AG04450 (cell line): ENCODE data around the gene AURKA. TPM values are rescaled to one million over a fixed set of nuclear protein-coding genes. Genes with fewer than 3 reads are reported as not detected.

Experiments
- CTCF ChIA-PET: fragments of 300-600, 350-600 bp; formaldehyde crosslinking; extraction: SDS; loops from one replicate; lab custom pipeline; 2022; ENCODE audit warnings: antibody characterized with exemption, inconsistent platforms; lab: Charles Lee
- POLR2A ChIA-PET: fragments of 350-600 bp; formaldehyde crosslinking; extraction: SDS; loops from one replicate; lab custom pipeline; 2021; ENCODE audit warnings: antibody characterized with exemption, inconsistent platforms; lab: Yijun Ruan, JAX
- DNase-seq: peaks from one replicate; pipeline ENCODE4 v3.0.0-alpha.2; 2011; ENCODE audit warnings: low read depth, low spot score
- H3K27ac ChIP-seq: one replicate; pipeline ENCODE4 v1.5.1; 2012; ENCODE audit warnings: low read depth, low read length, control low read depth
- H3K27me3 ChIP-seq: one replicate; pipeline ENCODE4 v1.6.0; 2012; ENCODE audit warnings: low read length; ENCODE audit not compliant: control insufficient read depth, insufficient read depth
- H3K4me3 ChIP-seq: 2 replicates; pipeline ENCODE4 v1.5.1; 2011; ENCODE audit warnings: mild to moderate bottlenecking, low read depth, low read length, control low read depth
- H3K9me3 ChIP-seq: 2 replicates; pipeline ENCODE4 v1.5.1; 2012; ENCODE audit warnings: low read length; ENCODE audit not compliant: control insufficient read depth, insufficient read depth
- CTCF ChIP-seq: IDR thresholded peaks from 2 replicates; pipeline ENCODE4 v1.5.1; 2011; ENCODE audit warnings: low read depth, low read length, control low read depth, inconsistent platforms
- polyA minus RNA-seq: library from RNA; depleted of rRNA, polyadenylated mRNA; stranded (reverse); fragments of >200 nt; gene quantifications from 2 replicates; pipeline ENCODE4 v1.2.3, GENCODE V29; 2011; rRNA and poly(A)+ RNA removed
- polyA plus RNA-seq: library from polyadenylated mRNA; depleted of rRNA; stranded (reverse); fragments of >200 nt; gene quantifications from 2 replicates; pipeline ENCODE4 v1.2.3, GENCODE V29; 2011; rRNA removed

Gene AURKA
- polyA plus RNA-seq (28.5 and 31.0 TPM in 2 replicates), polyA minus RNA-seq (23.4 and 24.1 TPM in 2 replicates)

DNA sequence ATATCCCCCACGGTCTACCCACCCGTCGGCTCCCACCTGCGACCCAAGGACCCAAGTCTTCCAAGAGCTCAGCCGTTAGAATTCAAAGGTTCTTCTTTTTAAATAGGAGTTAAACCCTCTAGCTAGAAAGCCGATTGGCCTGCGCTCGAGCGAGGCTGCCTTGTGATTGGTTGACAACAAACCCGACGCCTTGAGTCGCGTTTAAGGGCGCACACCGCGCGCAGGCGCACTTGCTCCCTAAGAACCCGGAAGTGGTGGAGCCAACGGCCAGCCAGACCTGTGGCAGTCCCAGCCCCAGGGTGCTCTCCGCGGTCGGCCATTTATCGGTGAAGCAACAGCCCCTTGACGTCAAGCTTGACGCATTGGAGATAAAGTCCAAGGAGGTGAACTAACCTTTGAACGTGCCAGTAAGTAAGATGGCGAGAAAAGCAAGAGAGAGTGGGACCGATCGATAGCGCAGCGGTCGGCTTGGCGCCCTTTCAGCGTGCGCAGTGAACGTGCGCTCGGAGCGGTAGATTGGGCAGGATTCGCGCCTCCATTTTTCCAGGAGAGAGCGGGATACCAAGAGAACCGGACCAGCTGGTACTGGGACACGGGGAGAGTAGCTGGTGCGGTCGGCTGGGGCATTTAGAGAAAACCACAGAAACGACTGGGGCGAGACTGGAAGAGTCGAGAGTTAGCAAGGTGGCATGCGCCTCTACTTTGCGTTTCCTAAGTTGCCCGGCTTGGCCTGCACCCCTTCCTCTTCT lies at the start of gene AURKA, which contains the start of gene CSTF1:
AURKA (minus strand) TSS at position 84 of the 749 bp plus-strand sequence. CDS start 4,018 bp downstream, outside the sequence.
CSTF1 (plus strand) TSS at position 514 of the 749 bp plus-strand sequence. CDS start 2,908 bp downstream, outside the sequence.
- CTCF ChIA-PET: interaction anchor here (0.6 to 1.8 kb wide), 3 partner anchors 14 to 78 kb away, joined by 3 to 6 read pairs (median 3); no protein-coding TSS in a partner anchor
- POLR2A ChIA-PET: interaction anchor here (0.6 to 2.2 kb wide), 16 partner anchors 11 to 76 kb away, joined by 3 to 13 read pairs (median 4); partner anchors contain the start of genes CASS4, FAM210B and RTF2
- TF ChIP-seq CTCF: no peak

DNA sequence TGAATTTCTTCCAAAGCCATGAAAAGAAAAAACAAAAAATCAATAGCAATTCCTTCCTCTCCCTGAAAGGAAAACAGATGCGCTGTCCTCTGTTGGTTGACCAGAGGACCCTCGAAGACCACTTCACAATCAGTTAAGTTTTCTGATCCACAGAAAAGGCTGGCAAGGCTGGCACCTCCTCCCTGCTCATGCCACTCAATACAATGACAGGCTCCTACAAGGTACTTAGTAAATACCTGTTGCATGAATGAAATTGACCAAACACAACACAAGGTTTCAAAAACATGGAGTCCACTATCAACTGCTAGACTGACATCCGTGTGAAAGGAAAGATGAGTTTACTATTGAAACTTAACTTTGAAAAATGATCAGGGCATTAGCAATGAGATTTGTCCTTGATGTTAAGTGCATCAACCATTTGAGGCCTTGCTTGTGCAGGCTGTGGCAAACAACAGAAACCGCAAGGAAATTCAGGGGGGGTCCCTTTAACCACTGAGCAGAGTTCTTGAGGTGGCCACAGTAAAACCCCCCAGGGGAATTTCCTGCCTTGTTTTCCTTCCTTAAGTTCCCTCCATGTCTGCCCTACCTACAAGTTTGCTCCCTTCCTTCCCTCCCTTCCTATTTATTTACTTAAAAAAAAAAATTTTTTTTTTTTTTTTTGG lies 48.5 kb upstream of the AURKA start:
- ChIA-PET POLR2A (interaction anchor here (0.7 to 3.1 kb wide), 13 partner anchors 11 to 76 kb away, joined by 3 to 52 read pairs (median 8); partner anchors contain the start of genes AURKA, CASS4, CSTF1 and RTF2), CTCF (interaction anchor here (0.8 kb wide), 1 partner anchor 43 kb away, joined by 6 read pairs; no protein-coding TSS in a partner anchor)
- H3K9me3 ChIP-seq: no peaks in the 10 kb centered on the region; the same call in 1 of the 2 replicates
- H3K27me3 ChIP-seq: no peaks in the 10 kb centered on the region
- H3K27ac ChIP-seq: peak overlapping the region; percentile 97
- no peak for TF ChIP-seq CTCF
- DNase-seq: no peak
- no peak overlapping the region for H3K4me3 ChIP-seq

More for the DNA sequence above, at the start of gene AURKA, which contains the start of gene CSTF1:
- H3K4me3 ChIP-seq: peak within 1 kb of the TSS; percentile 98
- no peaks in the 10 kb centered on the region for H3K9me3 ChIP-seq
- no peaks in the 10 kb centered on the region for H3K27me3 ChIP-seq
- peak; percentile 99 for DNase-seq
- peak within 1 kb of the TSS; percentile 93 for H3K27ac ChIP-seq

DNA sequence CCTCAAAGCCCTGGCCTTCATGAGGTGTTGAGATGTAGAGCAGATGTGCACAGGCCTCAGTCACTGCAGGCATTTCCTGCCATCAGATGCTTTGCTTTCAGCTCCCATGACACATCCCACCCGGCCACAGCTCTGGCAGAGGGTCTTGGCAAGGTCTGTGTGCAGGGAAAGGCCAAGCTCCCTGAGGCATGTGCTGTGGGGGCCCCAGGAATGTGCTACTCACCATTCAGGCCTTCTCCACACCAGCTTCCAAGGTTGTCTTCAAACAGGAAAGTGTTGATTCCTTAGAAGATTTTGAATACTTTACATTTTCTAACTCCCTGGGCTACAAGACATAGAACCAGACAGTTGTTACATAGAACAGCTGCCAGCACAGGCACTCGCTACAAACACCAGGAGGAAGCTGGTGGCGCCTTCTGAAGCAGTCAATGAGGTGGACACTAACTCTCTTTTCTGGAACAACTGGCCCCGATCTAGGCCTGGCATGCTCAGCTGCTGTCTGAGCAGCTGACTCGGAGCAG lies 47.8 kb upstream of the AURKA start:
- H3K9me3 ChIP-seq: no peaks in the 10 kb centered on the region; the same call in 1 of the 2 replicates
- POLR2A ChIA-PET: interaction anchor here (1.0 to 3.1 kb wide), 12 partner anchors 10 to 76 kb away, joined by 3 to 52 read pairs (median 8); partner anchors contain the start of genes AURKA, CASS4, CSTF1 and RTF2

GRCh38 chr20:56438284-56438683 lies 46.3 kb upstream of the AURKA start:
- Histone ChIP-seq H3K4me3 (no peak overlapping the region), H3K27me3 (no peaks in the 10 kb centered on the region), H3K9me3 (no peaks in the 10 kb centered on the region; the same call in 1 of the 2 replicates), H3K27ac (peak overlapping the region; percentile 97)
- CTCF ChIA-PET: interaction anchor here (1.0 kb wide), 1 partner anchor 32 kb away, joined by 4 read pairs; no protein-coding TSS in a partner anchor
- TF ChIP-seq CTCF: no peak
- POLR2A ChIA-PET: interaction anchor here (0.7 to 3.1 kb wide), 3 partner anchors 9 to 46 kb away, joined by 3 to 52 read pairs (median 3); partner anchors contain the start of genes AURKA and CSTF1
- peak; percentile 32 for DNase-seq

More for the DNA sequence above, 47.8 kb upstream of the AURKA start:
- no peak overlapping the region for H3K4me3 ChIP-seq
- H3K27ac ChIP-seq: peak overlapping the region; percentile 97
- peak; percentile 100 for DNase-seq
- no peaks in the 10 kb centered on the region for H3K27me3 ChIP-seq
- CTCF ChIA-PET: no interaction called here
- TF ChIP-seq CTCF: no peak
